Esophagus squamous epithelium (tissue), 5 donors: ENCODE data around the gene HOXC9. TPM values are rescaled to one million over a fixed set of nuclear protein-coding genes. Genes with fewer than 3 reads are reported as not detected.

Source experiments
- DNase-seq: peaks from one replicate; lab custom pipeline; 2025; lab: John Stamatoyannopoulos, UW
- H3K27ac ChIP-seq, 4 donors: fragments of 200-600 bp; sonication (generic); one replicate each; pipeline ENCODE4 v1.5.1; 2016 to 2019; ENCODE audit warnings: mild to moderate bottlenecking in 1 of 4
- H3K27me3 ChIP-seq, 4 donors: fragments of 200-600 bp; sonication (generic); 1 replicate in 3 of 4; 2 replicates in 1 of 4; pipeline versions ENCODE4 v1.5.1 to v1.6.0; 2017 to 2021; ENCODE audit warnings: antibody characterized with exemption in 1 of 4
- H3K36me3 ChIP-seq, 3 donors: fragments of 200-600 bp; sonication (generic); one replicate each; pipeline ENCODE4 v1.5.1; 2016 to 2019
- H3K4me1 ChIP-seq, 3 donors: fragments of 200-600 bp; sonication (generic); one replicate each; pipeline ENCODE4 v1.5.1; 2017 to 2019
- H3K4me3 ChIP-seq, 4 donors: fragments of 200-600 bp; sonication (generic); 1 replicate in 3 of 4; 2 replicates in 1 of 4; pipeline ENCODE4 v1.5.1; 2016 to 2019; ENCODE audit warnings: mild to moderate bottlenecking in 2 of 4, moderate library complexity in 1 of 4
- H3K9me3 ChIP-seq, 3 donors: fragments of 200-600 bp; sonication (generic); one replicate each; pipeline ENCODE4 v1.5.1; 2016 to 2019
- CTCF ChIP-seq, 6 experiments: fragments of 450-650 bp in 4 of 6; fragments of 200-600 bp in 2 of 6; sonication (generic) in 2 of 6; IDR thresholded peaks; one replicate each; pipeline ENCODE4 v1.5.1; 2016 to 2019; ENCODE audit warnings: antibody characterized with exemption in 6 of 6, mild to moderate bottlenecking in 4 of 6, moderate library complexity in 4 of 6
- POLR2A ChIP-seq, 4 donors: fragments of 450-650 bp; IDR thresholded peaks; one replicate each; pipeline ENCODE4 v1.6.1; 2017; ENCODE audit warnings: antibody characterized with exemption in 4 of 4, mild to moderate bottlenecking in 4 of 4, moderate library complexity in 3 of 4
- WGBS, 2 donors: methylation state at CpG; one replicate each; pipeline ENCODE4 v1.1.5; 2018; 5-methylcytosine and 5-hydroxymethylcytosine counted together
- intact Hi-C: fragments of 100-400 bp; cut with DNase I; formaldehyde crosslinking; loops from one replicate; pipeline ENCODE4 v1.15.0; 2022
- total RNA-seq, 4 donors: library from RNA; depleted of rRNA; stranded (reverse); fragments of >200 nt; gene quantifications; one replicate each; pipeline ENCODE4 v1.1.0, GENCODE V29; 2016
- donor health status: DM: yes; HTN: yes; CAD: no.

The HOXC9 gene
- total RNA-seq, 4 donors from 2014 or later: 1.5 TPM; not detected in 3

- Histone ChIP-seq H3K27me3 (peaks cover 5 to 100% (median 59%) of the 10 kb centered on the region in 4 donors), H3K4me1 (peaks cover 8 to 36% (median 17%) of the 10 kb centered on the region in 3 donors), H3K4me3 (peak overlapping the region in 3 of 4 donors; percentile 20 to 53 (median 30)), H3K36me3 (no peaks in the 10 kb centered on the region), H3K9me3 (no peaks in the 10 kb centered on the region), H3K27ac (no peak overlapping the region)
- TF ChIP-seq CTCF (IDR thresholded peaks at IDR 0.05): no peak
- WGBS, 2 donors: 24 to 47% methylated on average over 11 to 18 of the region's 22 CpGs
- intact Hi-C loops: loop anchor here (5.0 kb wide), 1 partner anchor 196 kb away; no protein-coding TSS in a partner anchor
- no peak for DNase-seq
Measured at GRCh38 chr12:54006559-54007220, 6.7 kb downstream of the HOXC9 start.

GRCh38 chr12:54007538-54008259, 7.7 kb downstream of the HOXC9 start:
- TF ChIP-seq POLR2A (IDR thresholded peaks at IDR 0.05): no peak
- TF ChIP-seq CTCF (IDR thresholded peaks at IDR 0.05): no peak
- WGBS, 2 donors: 58 to 62% methylated on average over 2 of the region's 2 CpGs
- intact Hi-C loops: loop anchor here (5.0 kb wide), 1 partner anchor 195 kb away; no protein-coding TSS in a partner anchor
- H3K4me1 ChIP-seq: peaks cover 8 to 36% (median 17%) of the 10 kb centered on the region in 3 donors
- no peaks in the 10 kb centered on the region for H3K36me3 ChIP-seq
- H3K27ac ChIP-seq: no peak overlapping the region
- no peak overlapping the region for H3K4me3 ChIP-seq
- peaks cover 5 to 100% (median 56%) of the 10 kb centered on the region in 4 donors for H3K27me3 ChIP-seq
- no peak for DNase-seq
- no peaks in the 10 kb centered on the region for H3K9me3 ChIP-seq

- DNase-seq: no peak
- Histone ChIP-seq H3K4me1 (peaks cover 8 to 36% (median 17%) of the 10 kb centered on the region in 3 donors), H3K4me3 (no peak overlapping the region), H3K27ac (no peak overlapping the region), H3K36me3 (no peaks in the 10 kb centered on the region), H3K27me3 (peaks cover 5 to 100% (median 56%) of the 10 kb centered on the region in 4 donors), H3K9me3 (no peaks in the 10 kb centered on the region)
- WGBS, 2 donors: 30 to 80% methylated on average over 1 to 2 of the region's 2 CpGs
- intact Hi-C loops: loop anchor here (5.0 kb wide), 1 partner anchor 194 kb away; no protein-coding TSS in a partner anchor
- TF ChIP-seq POLR2A (IDR thresholded peaks at IDR 0.05) (no peak), CTCF (IDR thresholded peaks at IDR 0.05) (no peak)
Measured at GRCh38 chr12:54008260-54008552, 8.2 kb downstream of the HOXC9 start.

- peaks cover 8 to 39% (median 19%) of the 10 kb centered on the region in 3 donors for H3K4me1 ChIP-seq
- intact Hi-C loops: loop anchor here (5.0 kb wide), 1 partner anchor 193 kb away; no protein-coding TSS in a partner anchor
- 2 to 12% methylated on average over 10 to 17 of the region's 51 CpGs for WGBS, 2 donors
- H3K27ac ChIP-seq: no peak overlapping the region
- H3K36me3 ChIP-seq: no peaks in the 10 kb centered on the region
- H3K27me3 ChIP-seq: peaks cover 9 to 100% (median 54%) of the 10 kb centered on the region in 4 donors
- TF ChIP-seq POLR2A (IDR thresholded peaks at IDR 0.05) (no peak), CTCF (IDR thresholded peaks at IDR 0.05) (no peak)
- H3K9me3 ChIP-seq: no peaks in the 10 kb centered on the region
- H3K4me3 ChIP-seq: peak overlapping the region; percentile 18 to 58 (median 34)
- DNase-seq: no peak
Measured at GRCh38 chr12:54009171-54010052, 9.5 kb downstream of the HOXC9 start.
